SK-N-MC (cell line): Measurements from ENCODE around the gene PALM.

Experiments used
- DNase-seq: peaks from one replicate; pipeline ENCODE4 v3.0.0-alpha.2; 2011; ENCODE audit warnings: low read depth, low spot score
- H3K27ac ChIP-seq: fragments of 200-600 bp; sonication (generic); 2 replicates; pipeline ENCODE4 v1.5.1; 2016; ENCODE audit warnings: mixed run types
- H3K36me3 ChIP-seq: fragments of 200-600 bp; sonication (generic); 2 replicates; pipeline ENCODE4 v1.6.1; 2017; ENCODE audit warnings: antibody characterized with exemption, low read length, mixed read lengths; ENCODE audit not compliant: insufficient read depth
- H3K4me3 ChIP-seq: fragments of 200-600 bp; sonication (generic); 2 replicates; pipeline ENCODE4 v1.5.1; 2016
- H3K9ac ChIP-seq: fragments of 200-600 bp; sonication (generic); 2 replicates; pipeline ENCODE4 v1.8.0; 2017; ENCODE audit warnings: mixed run types, mixed read lengths; ENCODE audit not compliant: insufficient read length
- H3K9me3 ChIP-seq: fragments of 200-600 bp; sonication (generic); 2 replicates; pipeline ENCODE4 v1.6.1; 2017; ENCODE audit warnings: low read depth, mild to moderate bottlenecking, antibody characterized with exemption, low read length, moderate library complexity, mixed read lengths
- EZH2 ChIP-seq: fragments of 200-600 bp; sonication (generic); IDR thresholded peaks from one replicate; pipeline ENCODE4 v1.6.1; 2017; ENCODE audit warnings: antibody characterized with exemption
- FOXP2 ChIP-seq: optimal IDR thresholded peaks from 2 replicates; pipeline ENCODE3; 2011; ENCODE audit warnings: mild to moderate bottlenecking, moderate library complexity; ENCODE audit not compliant: insufficient read depth; ENCODE audit errors: extremely low read length, control extremely low read depth
- POLR2AphosphoS5 ChIP-seq: IDR thresholded peaks from 2 replicates; pipeline ENCODE4 v1.6.1; 2012; ENCODE audit warnings: mild to moderate bottlenecking, low read depth, low read length, borderline replicate concordance

PALM gene

DNA sequence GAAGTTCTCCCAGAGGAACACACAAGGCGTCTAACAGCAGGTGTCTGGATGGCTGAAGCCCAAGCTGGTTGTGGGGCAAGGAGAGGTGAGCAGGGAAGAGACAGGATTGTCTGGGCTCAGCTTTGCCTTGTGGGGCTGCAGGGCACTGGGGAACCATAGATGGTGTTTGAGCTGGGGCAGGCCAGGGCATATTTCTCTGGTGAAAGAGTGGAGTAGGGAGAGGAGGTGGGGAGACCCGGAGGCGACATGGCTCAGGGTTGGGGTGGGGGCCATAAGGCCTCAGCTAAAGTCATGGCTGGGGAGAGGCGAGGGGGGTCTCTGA is 5.4 kb upstream of the PALM start:
- no peak overlapping the region for H3K9ac ChIP-seq
- DNase-seq, result no peak
- H3K9me3 ChIP-seq, result no peaks in the 10 kb centered on the region
- H3K4me3 ChIP-seq, result no peak overlapping the region
- TF ChIP-seq FOXP2 (no peak), POLR2AphosphoS5 (no peak), EZH2 (no peak)
- H3K27ac ChIP-seq, result no peak overlapping the region
- H3K36me3 ChIP-seq, result no peaks in the 10 kb centered on the region

GRCh38 chr19:703651-704446 is 4.9 kb upstream of the PALM start:
- TF ChIP-seq POLR2AphosphoS5, result no peak
- TF ChIP-seq FOXP2, result no peak
- TF ChIP-seq EZH2, result no peak
- no peak overlapping the region for H3K9ac ChIP-seq
- no peak overlapping the region for H3K27ac ChIP-seq
- DNase-seq, result no peak
- H3K36me3 ChIP-seq, result no peaks in the 10 kb centered on the region
- H3K9me3 ChIP-seq, result no peaks in the 10 kb centered on the region
- no peak overlapping the region for H3K4me3 ChIP-seq

DNA sequence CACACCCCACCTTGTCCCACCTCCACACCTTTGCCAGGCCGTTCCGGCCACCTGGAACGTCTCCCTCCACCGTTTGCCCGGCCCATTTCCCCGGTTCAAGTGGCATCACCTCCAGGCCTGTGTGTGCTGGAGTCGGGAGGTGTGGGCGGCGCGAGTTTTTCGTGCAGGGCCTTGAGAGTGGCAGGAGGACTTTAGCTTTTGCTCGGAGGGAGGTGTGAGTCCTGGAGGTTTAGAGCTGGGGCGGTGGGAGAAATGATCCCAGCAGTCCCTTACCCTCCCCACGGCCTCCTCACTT is 4.3 kb upstream of the PALM start:
- Histone ChIP-seq H3K36me3 (no peaks in the 10 kb centered on the region), H3K27ac (no peak overlapping the region), H3K4me3 (no peak overlapping the region), H3K9me3 (no peaks in the 10 kb centered on the region), H3K9ac (no peak overlapping the region)
- no peak for TF ChIP-seq POLR2AphosphoS5
- TF ChIP-seq EZH2, result no peak
- TF ChIP-seq FOXP2, result no peak
- no peak for DNase-seq

GRCh38 chr19:709196-709964 is 645 bp downstream of the PALM start:
- H3K36me3 ChIP-seq, result no peaks in the 10 kb centered on the region
- no peaks in the 10 kb centered on the region for H3K9me3 ChIP-seq
- peak overlapping the region; percentile 81 for H3K9ac ChIP-seq
- DNase-seq, result no peak
- no peak overlapping the region for H3K27ac ChIP-seq
- H3K4me3 ChIP-seq, result peak overlapping the region; percentile 85
- TF ChIP-seq POLR2AphosphoS5, result no peak
- no peak for TF ChIP-seq EZH2
- TF ChIP-seq FOXP2, result no peak

DNA sequence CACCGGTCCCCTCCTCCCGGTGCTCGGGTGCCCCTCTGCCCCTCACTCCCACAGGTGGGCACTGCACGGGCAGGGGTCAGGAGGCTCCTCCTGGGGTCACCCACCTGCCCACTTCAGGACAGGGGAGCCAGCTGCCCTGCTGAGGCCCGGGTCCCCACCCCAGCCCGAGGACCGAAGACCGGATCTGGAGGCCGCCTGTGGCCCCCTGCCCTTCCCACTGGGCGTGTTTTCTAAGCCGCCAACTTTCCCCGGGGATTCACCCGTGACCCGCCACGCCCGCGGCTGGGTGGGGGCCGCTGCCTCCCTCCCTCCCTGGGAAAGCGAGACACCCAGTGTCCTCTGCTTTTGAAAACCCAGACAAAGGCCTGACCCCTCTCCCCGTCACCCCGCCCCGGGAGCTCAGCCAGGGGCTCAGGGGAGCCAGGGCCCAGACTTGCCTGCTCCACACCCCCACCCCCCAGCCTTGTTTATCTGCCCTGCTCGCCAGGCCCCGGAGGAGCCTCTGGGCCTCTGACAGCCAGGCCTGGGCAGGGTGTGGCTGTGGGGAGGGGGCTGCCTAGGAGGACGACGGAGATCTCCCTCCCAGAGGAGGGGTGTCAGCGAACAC is 1.3 kb downstream of the PALM start:
- no peaks in the 10 kb centered on the region for H3K9me3 ChIP-seq
- no peak for DNase-seq
- peak overlapping the region; percentile 81 for H3K9ac ChIP-seq
- TF ChIP-seq POLR2AphosphoS5, result no peak
- no peak for TF ChIP-seq EZH2
- TF ChIP-seq FOXP2, result no peak
- no peak overlapping the region for H3K27ac ChIP-seq
- H3K4me3 ChIP-seq, result peak overlapping the region; percentile 85
- H3K36me3 ChIP-seq, result no peaks in the 10 kb centered on the region

- H3K4me3 ChIP-seq, result no peak overlapping the region
- TF ChIP-seq POLR2AphosphoS5 (no peak), EZH2 (no peak), FOXP2 (no peak)
- peak overlapping the region; percentile 35 for H3K27ac ChIP-seq
- H3K9ac ChIP-seq, result peak overlapping the region; percentile 33
- H3K36me3 ChIP-seq, result peaks cover 4% of the 10 kb centered on the region; the same call in 1 of the 2 replicates
- no peaks in the 10 kb centered on the region for H3K9me3 ChIP-seq
- no peak for DNase-seq
Measured at GRCh38 chr19:710767-711166, 2.0 kb downstream of the PALM start.

GRCh38 chr19:711254-711653 is 2.5 kb downstream of the PALM start:
- Histone ChIP-seq H3K36me3 (peaks cover 4% of the 10 kb centered on the region; the same call in 1 of the 2 replicates), H3K9ac (peak overlapping the region; percentile 33), H3K4me3 (no peak overlapping the region), H3K27ac (peak overlapping the region; percentile 35), H3K9me3 (no peaks in the 10 kb centered on the region)
- TF ChIP-seq EZH2 (no peak), POLR2AphosphoS5 (no peak), FOXP2 (no peak)
- no peak for DNase-seq

DNA sequence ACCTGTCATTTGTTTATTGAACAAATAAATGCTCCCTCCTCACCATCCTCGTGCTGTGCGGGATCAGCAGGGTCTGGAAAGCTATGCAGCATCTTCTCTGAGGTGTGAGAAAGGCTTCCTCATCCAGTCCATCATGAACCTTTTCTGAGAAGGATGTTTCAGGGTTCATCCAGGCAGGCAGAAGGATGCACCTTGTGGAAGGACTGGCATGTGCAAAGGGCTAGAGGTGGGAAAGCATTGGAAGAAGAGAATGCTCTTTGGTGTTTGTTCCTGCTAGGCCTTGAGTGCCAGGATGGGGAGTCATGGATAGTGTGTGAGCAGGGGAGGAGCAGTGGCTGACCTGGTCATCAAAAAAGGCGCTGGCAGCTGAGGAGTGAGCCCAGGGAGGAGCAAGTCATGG is 6.6 kb downstream of the PALM start:
- Histone ChIP-seq H3K9me3 (no peaks in the 10 kb centered on the region), H3K4me3 (no peak overlapping the region), H3K27ac (no peak overlapping the region), H3K9ac (no peak overlapping the region), H3K36me3 (peaks cover 4% of the 10 kb centered on the region; the same call in 1 of the 2 replicates)
- TF ChIP-seq FOXP2, result no peak
- TF ChIP-seq POLR2AphosphoS5, result no peak
- no peak for TF ChIP-seq EZH2
- no peak for DNase-seq
